SIG-M5 treated with dmso at 0.1 percent for 504 hours (cell line): ENCODE measurements around the gene LMX1B.

Experiments used
- DNase-seq: peaks from one replicate; lab custom pipeline; 2025; ENCODE audit not compliant: unreplicated experiment; lab: John Stamatoyannopoulos, UW

The LMX1B gene

GRCh38 chr9:126630458-126631237 lies 16.9 kb downstream of the LMX1B start:
- no peak for DNase-seq

- no peak for DNase-seq
Measured at GRCh38 chr9:126631254-126631653, 17.5 kb downstream of the LMX1B start.

GRCh38 chr9:126633881-126634558 lies 20.3 kb downstream of the LMX1B start:
- no peak for DNase-seq

GRCh38 chr9:126635061-126635460 lies 21.3 kb downstream of the LMX1B start:
- no peak for DNase-seq

GRCh38 chr9:126635661-126636439 lies 22.1 kb downstream of the LMX1B start:
- no peak for DNase-seq

GRCh38 chr9:126636983-126637798 lies 23.5 kb downstream of the LMX1B start:
- no peak for DNase-seq

GRCh38 chr9:126638571-126639132 lies 24.9 kb downstream of the LMX1B start:
- DNase-seq = no peak

GRCh38 chr9:126639318-126640000 lies 25.7 kb downstream of the LMX1B start:
- no peak for DNase-seq

GRCh38 chr9:126641118-126641851 lies 27.6 kb downstream of the LMX1B start:
- no peak for DNase-seq

GRCh38 chr9:126642010-126642744 lies 28.4 kb downstream of the LMX1B start:
- DNase-seq = no peak

- no peak for DNase-seq
Measured at GRCh38 chr9:126642839-126643238, 29.1 kb downstream of the LMX1B start.

GRCh38 chr9:126643945-126644527 lies 30.3 kb downstream of the LMX1B start:
- DNase-seq = no peak

GRCh38 chr9:126646162-126646561 lies 32.4 kb downstream of the LMX1B start:
- no peak for DNase-seq

GRCh38 chr9:126647585-126648411 lies 34.1 kb downstream of the LMX1B start:
- DNase-seq = no peak

GRCh38 chr9:126649477-126649876 lies 35.7 kb downstream of the LMX1B start:
- no peak for DNase-seq

- DNase-seq = no peak
Measured at GRCh38 chr9:126650404-126651341, 36.9 kb downstream of the LMX1B start.
